ENCODE measurements around the gene SETBP1.

Gene SETBP1

DNA sequence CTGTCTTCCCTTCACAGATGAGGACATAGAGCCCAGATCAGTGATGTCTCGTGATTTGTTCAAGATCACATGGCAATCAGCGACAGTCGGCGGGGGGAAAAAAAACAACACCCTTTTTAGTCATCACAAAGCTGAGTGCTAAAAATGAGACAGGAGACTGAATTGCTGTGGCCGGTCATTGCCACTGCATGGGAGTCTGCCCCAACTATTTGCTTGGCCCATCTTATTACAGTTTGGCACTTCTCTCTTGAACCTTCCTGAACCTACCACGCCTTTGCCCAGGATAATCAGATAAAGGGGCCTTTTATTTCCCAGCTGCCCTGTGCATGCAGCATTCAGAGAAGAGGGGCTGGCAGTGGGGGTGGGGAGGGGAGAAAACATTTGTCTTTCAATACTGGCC lies 42.7 kb downstream of the SETBP1 start:
- H3K4me3 ChIP-seq (ENCODE audit: low read depth, low read length) = no peak overlapping the region
- DNase-seq (ENCODE audit: low read depth) = no peak
- TF ChIP-seq, protein P1, sequence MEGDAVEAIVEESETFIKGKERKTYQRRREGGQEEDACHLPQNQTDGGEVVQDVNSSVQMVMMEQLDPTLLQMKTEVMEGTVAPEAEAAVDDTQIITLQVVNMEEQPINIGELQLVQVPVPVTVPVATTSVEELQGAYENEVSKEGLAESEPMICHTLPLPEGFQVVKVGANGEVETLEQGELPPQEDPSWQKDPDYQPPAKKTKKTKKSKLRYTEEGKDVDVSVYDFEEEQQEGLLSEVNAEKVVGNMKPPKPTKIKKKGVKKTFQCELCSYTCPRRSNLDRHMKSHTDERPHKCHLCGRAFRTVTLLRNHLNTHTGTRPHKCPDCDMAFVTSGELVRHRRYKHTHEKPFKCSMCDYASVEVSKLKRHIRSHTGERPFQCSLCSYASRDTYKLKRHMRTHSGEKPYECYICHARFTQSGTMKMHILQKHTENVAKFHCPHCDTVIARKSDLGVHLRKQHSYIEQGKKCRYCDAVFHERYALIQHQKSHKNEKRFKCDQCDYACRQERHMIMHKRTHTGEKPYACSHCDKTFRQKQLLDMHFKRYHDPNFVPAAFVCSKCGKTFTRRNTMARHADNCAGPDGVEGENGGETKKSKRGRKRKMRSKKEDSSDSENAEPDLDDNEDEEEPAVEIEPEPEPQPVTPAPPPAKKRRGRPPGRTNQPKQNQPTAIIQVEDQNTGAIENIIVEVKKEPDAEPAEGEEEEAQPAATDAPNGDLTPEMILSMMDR (IDR thresholded peaks at IDR 0.05; ENCODE audit: low read depth, low read length, missing control alignments) = no peak

DNA sequence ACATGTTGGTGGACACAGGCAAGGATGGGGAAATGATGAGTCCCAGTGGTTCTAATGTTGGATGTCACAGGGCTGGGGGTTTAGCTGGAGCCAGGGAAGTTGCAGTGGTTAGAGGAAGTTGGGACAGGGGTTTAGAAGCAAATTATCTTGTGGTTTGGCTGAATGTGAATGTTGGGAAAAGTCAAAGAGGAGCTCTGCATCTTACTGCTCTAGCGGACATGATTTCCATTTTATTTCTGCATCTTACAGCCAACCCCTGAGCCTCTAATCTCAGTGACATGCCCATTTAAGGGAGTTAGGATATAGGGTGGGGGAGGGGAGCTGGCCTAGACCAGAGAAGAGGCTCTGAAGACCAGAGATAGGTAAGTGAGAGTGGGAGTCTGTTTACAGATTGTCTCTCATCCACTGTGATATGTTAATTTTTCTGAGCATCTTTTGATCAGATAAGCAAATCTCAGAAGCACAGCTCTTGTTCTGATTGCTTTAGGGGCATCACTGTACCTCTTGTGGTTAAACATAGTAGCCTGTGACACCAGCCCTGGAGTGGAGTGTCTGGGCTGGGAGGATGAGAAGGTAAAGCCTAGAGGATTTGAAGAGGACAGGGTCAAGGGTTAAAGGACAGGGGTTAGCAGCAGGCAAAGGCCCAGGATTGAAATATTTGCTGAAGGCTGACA lies 43.6 kb downstream of the SETBP1 start:
- DNase-seq (ENCODE audit: low read depth) = no peak
- no peak overlapping the region for H3K4me3 ChIP-seq (ENCODE audit: low read depth, low read length)
- TF ChIP-seq, protein P1 (IDR thresholded peaks at IDR 0.05; ENCODE audit: low read depth, low read length, missing control alignments) = no peak

DNA sequence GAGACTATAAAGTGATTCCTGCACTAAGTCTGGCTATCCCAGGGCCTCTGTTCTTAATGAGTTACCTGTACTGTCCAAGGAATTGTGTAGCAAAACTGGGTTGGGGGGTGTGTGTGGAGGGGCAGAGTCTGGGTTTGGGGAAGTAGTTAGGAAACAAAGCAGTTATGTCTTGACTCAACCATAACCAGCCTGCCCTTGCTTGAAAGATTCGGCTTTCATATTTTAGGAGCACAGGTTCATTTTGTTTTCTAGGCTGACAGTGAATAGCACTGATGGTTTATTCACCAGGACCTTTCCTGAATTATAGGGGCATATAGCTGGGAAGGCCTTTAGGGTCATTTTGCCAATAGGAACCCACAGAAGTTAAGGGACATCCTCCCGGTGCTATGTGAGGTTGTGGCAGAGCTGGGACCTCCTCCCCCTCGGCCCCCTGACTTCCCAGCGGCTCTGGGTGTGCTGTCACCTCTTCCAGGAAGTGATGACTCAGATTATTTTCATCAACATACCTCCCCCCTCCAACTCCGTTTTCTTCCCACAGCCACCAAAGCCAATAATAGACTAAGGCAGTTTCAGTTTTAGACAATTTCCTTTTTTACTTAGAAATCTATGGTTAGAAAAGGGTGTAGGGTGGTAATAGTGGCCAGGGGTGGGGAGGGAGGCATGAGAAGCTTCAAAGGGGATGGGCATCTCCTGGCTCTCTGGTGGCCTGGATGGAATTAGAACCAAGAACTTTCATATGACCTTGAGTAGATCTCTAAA lies 44.8 kb downstream of the SETBP1 start:
- DNase-seq (ENCODE audit: low read depth) = peak; percentile 58
- no peak overlapping the region for H3K4me3 ChIP-seq (ENCODE audit: low read depth, low read length)

DNA sequence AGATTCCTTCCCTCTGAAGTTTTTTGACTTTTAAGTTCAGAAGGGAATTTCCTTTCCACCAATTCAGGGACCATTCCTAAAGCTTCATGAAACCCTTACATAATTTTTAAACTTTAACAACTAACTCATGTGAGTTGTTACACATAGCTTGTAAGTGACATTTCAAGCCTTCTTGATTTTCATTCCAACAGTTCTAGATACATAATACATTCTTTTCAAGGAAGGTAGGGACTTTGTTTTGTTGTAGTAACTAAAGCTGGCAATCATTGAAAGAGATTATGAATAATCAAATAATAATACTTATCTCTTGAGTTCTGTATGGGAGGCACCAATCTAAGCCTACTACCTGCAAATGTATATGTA lies 45.4 kb downstream of the SETBP1 start:
- H3K4me3 ChIP-seq (ENCODE audit: low read depth, low read length) = no peak overlapping the region
- TF ChIP-seq, protein P1 (IDR thresholded peaks at IDR 0.05; ENCODE audit: low read depth, low read length, missing control alignments) = no peak
- DNase-seq (ENCODE audit: low read depth) = no peak

More for the DNA sequence above, 44.8 kb downstream of the SETBP1 start:
- TF ChIP-seq, protein P1 (IDR thresholded peaks at IDR 0.05; ENCODE audit: low read depth, low read length, missing control alignments) = no peak

DNA sequence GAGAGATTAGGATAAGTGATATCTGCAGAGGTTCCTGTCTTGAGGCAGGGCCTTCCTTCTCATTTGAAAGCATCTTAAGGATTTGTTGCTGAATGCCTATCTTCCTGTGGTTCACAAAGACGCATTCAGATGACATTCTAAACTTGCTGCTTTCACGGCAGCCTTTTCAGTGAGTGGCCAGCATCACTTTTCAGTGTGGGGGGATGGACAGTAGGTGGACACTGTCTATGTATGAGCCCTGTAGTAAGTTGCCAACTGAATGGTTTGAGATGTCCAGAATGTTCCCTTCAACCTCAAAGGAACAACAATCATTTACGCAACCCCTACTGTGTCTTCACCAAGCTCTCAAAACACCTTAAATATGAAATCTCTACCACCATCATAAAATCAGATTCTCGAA lies 46.6 kb downstream of the SETBP1 start:
- H3K4me3 ChIP-seq (ENCODE audit: low read depth, low read length) = no peak overlapping the region
- DNase-seq (ENCODE audit: low read depth) = no peak
- TF ChIP-seq, protein P1 (IDR thresholded peaks at IDR 0.05; ENCODE audit: low read depth, low read length, missing control alignments) = no peak

DNA sequence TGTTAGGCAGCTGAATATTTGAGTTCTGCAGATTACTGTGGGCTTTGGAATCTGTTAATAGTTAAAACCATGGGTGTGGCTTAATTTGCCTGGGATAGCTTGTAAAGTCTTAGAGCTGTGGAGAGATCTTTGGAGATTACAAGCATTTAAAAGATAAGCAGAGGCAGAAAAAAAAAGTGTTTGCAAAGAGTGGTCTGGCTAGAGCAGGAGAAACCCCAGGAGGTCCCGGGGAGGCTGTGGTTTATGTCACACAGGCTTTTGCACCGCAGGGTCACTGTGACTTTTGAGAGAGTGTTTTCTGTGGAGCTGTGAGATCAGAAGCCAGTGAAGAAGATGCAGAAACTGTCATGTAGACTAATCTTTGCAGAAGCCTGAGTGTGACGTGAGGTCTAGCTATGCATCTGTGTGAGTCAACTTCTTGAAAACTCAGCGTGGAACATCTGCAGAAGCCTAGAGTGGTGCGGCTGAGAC lies 49.0 kb downstream of the SETBP1 start:
- TF ChIP-seq, protein P1 (IDR thresholded peaks at IDR 0.05; ENCODE audit: low read depth, low read length, missing control alignments) = no peak
- no peak for DNase-seq (ENCODE audit: low read depth)
- H3K4me3 ChIP-seq (ENCODE audit: low read depth, low read length) = no peak overlapping the region

Data from GM12864 (cell line).